NCI-H82 treated with DMSO at 0.1 percent for 48 hours (cell line): Measurements from ENCODE around the gene RAP1B.

Experiments
- DNase-seq: peaks from one replicate; lab custom pipeline; 2025; ENCODE audit not compliant: unreplicated experiment; lab: John Stamatoyannopoulos, UW

RAP1B gene

GRCh38 chr12:68610370-68611093 lies at the start of gene RAP1B:
RAP1B (plus strand) TSS chr12:68610899; CDS start chr12:68648725, 37,826 bp downstream.
- peak; percentile 52 for DNase-seq

GRCh38 chr12:68561830-68562229 lies 48.9 kb upstream of the RAP1B start:
- no peak for DNase-seq

GRCh38 chr12:68564166-68564565 lies 46.5 kb upstream of the RAP1B start:
- no peak for DNase-seq

- DNase-seq: no peak
Observed at GRCh38 chr12:68565391-68565903, 45.3 kb upstream of the RAP1B start.

- no peak for DNase-seq
Observed at GRCh38 chr12:68568922-68569569, 41.7 kb upstream of the RAP1B start.

- DNase-seq: no peak
Observed at GRCh38 chr12:68572661-68573060, 38.0 kb upstream of the RAP1B start.

- DNase-seq: no peak
Observed at GRCh38 chr12:68573406-68573805, 37.3 kb upstream of the RAP1B start.

- DNase-seq: no peak
Observed at GRCh38 chr12:68577949-68578348, 32.8 kb upstream of the RAP1B start.

- no peak for DNase-seq
Observed at GRCh38 chr12:68578765-68579164, 31.9 kb upstream of the RAP1B start.

- no peak for DNase-seq
Observed at GRCh38 chr12:68579254-68579653, 31.4 kb upstream of the RAP1B start.

- no peak for DNase-seq
Observed at GRCh38 chr12:68580911-68581310, 29.8 kb upstream of the RAP1B start.

- DNase-seq: no peak
Observed at GRCh38 chr12:68581926-68582325, 28.8 kb upstream of the RAP1B start.

GRCh38 chr12:68585966-68586365 lies 24.7 kb upstream of the RAP1B start:
- no peak for DNase-seq

GRCh38 chr12:68587448-68587873 lies 23.2 kb upstream of the RAP1B start:
- no peak for DNase-seq

GRCh38 chr12:68589194-68589593 lies 21.5 kb upstream of the RAP1B start:
- no peak for DNase-seq

- no peak for DNase-seq
Observed at GRCh38 chr12:68591734-68592418, 18.8 kb upstream of the RAP1B start.

GRCh38 chr12:68595241-68595640 lies 15.5 kb upstream of the RAP1B start:
- DNase-seq: no peak

- DNase-seq: no peak
Observed at GRCh38 chr12:68601767-68602166, 8.9 kb upstream of the RAP1B start.

- DNase-seq: no peak
Observed at GRCh38 chr12:68602720-68603119, 8.0 kb upstream of the RAP1B start.

- no peak for DNase-seq
Observed at GRCh38 chr12:68608191-68608590, 2.5 kb upstream of the RAP1B start.

GRCh38 chr12:68609998-68610369 lies 715 bp upstream of the RAP1B start:
- DNase-seq: no peak
